Osteoblast (primary cell): ENCODE measurements around the gene ST6GALNAC3. TPM values are rescaled to one million over a fixed set of nuclear protein-coding genes. Genes with fewer than 3 reads are reported as not detected.

Experiments
- DNase-seq: peaks from one replicate; pipeline ENCODE4 v3.0.0; 2011; ENCODE audit warnings: low spot score, mixed read lengths; ENCODE audit not compliant: insufficient read length; ENCODE audit errors: missing footprints
- H2AFZ ChIP-seq: 2 replicates; pipeline ENCODE4 v1.6.0; 2011; ENCODE audit warnings: mild to moderate bottlenecking, low read length
- H3K27ac ChIP-seq: 2 replicates; pipeline ENCODE4 v1.5.1; 2011; ENCODE audit warnings: mild to moderate bottlenecking, low read depth, low read length, moderate library complexity
- H3K27me3 ChIP-seq: 2 replicates; pipeline ENCODE4 v1.6.0; 2012; ENCODE audit warnings: mild to moderate bottlenecking, control low read depth, inconsistent platforms, low read length, moderate library complexity; ENCODE audit not compliant: insufficient read depth
- H3K36me3 ChIP-seq: 2 replicates; pipeline ENCODE4 v1.5.1; 2011; ENCODE audit warnings: mild to moderate bottlenecking, low read length, control low read depth, moderate library complexity; ENCODE audit not compliant: insufficient read depth
- H3K4me1 ChIP-seq: 2 replicates; pipeline ENCODE4 v1.5.1; 2011; ENCODE audit warnings: mild to moderate bottlenecking, low read length, control low read depth, moderate library complexity; ENCODE audit not compliant: insufficient read depth
- H3K4me2 ChIP-seq: 2 replicates; pipeline ENCODE4 v1.6.0; 2011; ENCODE audit warnings: mild to moderate bottlenecking, low read length; ENCODE audit not compliant: insufficient read depth
- H3K4me3 ChIP-seq: fragments of 200-600 bp; sonication (generic); 3 replicates; pipeline ENCODE4 v1.5.1; 2012; ENCODE audit warnings: mild to moderate bottlenecking, low read length, inconsistent platforms; ENCODE audit not compliant: insufficient read depth
- H3K79me2 ChIP-seq: 2 replicates; pipeline ENCODE4 v1.6.0; 2012; ENCODE audit warnings: mild to moderate bottlenecking, low read length, control low read depth, inconsistent platforms; ENCODE audit not compliant: insufficient read depth
- H3K9me3 ChIP-seq: 2 replicates; pipeline ENCODE4 v1.5.1; 2011; ENCODE audit warnings: low read depth, low read length, control low read depth
- H4K20me1 ChIP-seq: 2 replicates; pipeline ENCODE4 v1.6.0; 2012; ENCODE audit warnings: mild to moderate bottlenecking, low read length, control low read depth; ENCODE audit not compliant: insufficient read depth
- CTCF ChIP-seq: IDR thresholded peaks from 2 replicates; pipeline ENCODE4 v1.5.1; 2011; ENCODE audit warnings: mild to moderate bottlenecking, low read depth, low read length, moderate library complexity; ENCODE audit errors: extremely low read depth
- total RNA-seq: library from RNA; depleted of rRNA; stranded (reverse); fragments of >200 nt; gene quantifications from 2 replicates; pipeline ENCODE4 v1.2.3, GENCODE V29; 2012

The ST6GALNAC3 gene
- total RNA-seq, 1 donor = not detected

- no peak for DNase-seq
- no peaks in the 10 kb centered on the region for H4K20me1 ChIP-seq
- TF ChIP-seq CTCF = no peak
Measured at GRCh38 chr1:76500116-76500515, 425.6 kb downstream of the ST6GALNAC3 start.

GRCh38 chr1:76501136-76501535, 426.6 kb downstream of the ST6GALNAC3 start:
- no peaks in the 10 kb centered on the region for H3K79me2 ChIP-seq
- H4K20me1 ChIP-seq = no peaks in the 10 kb centered on the region
- H3K4me3 ChIP-seq = no peak overlapping the region
- no peak overlapping the region for H3K4me2 ChIP-seq
- DNase-seq = no peak
- no peak for TF ChIP-seq CTCF
- H3K36me3 ChIP-seq = no peaks in the 10 kb centered on the region
- no peaks in the 10 kb centered on the region for H3K4me1 ChIP-seq
- peaks cover under 1% of the 10 kb centered on the region for H3K9me3 ChIP-seq
- no peak overlapping the region for H2AFZ ChIP-seq
- no peak overlapping the region for H3K27ac ChIP-seq
- no peaks in the 10 kb centered on the region for H3K27me3 ChIP-seq

More at GRCh38 chr1:76500116-76500515, 425.6 kb downstream of the ST6GALNAC3 start:
- no peak overlapping the region for H3K4me3 ChIP-seq
- no peak overlapping the region for H3K27ac ChIP-seq
- H3K36me3 ChIP-seq = no peaks in the 10 kb centered on the region
- H2AFZ ChIP-seq = no peak overlapping the region
- H3K4me1 ChIP-seq = no peaks in the 10 kb centered on the region
- H3K27me3 ChIP-seq = no peaks in the 10 kb centered on the region
- no peak overlapping the region for H3K4me2 ChIP-seq
- H3K79me2 ChIP-seq = no peaks in the 10 kb centered on the region
- no peaks in the 10 kb centered on the region for H3K9me3 ChIP-seq

GRCh38 chr1:76501586-76502219, 427.2 kb downstream of the ST6GALNAC3 start:
- Histone ChIP-seq H4K20me1 (no peaks in the 10 kb centered on the region), H3K27ac (no peak overlapping the region), H3K4me3 (no peak overlapping the region), H3K9me3 (peaks cover 2% of the 10 kb centered on the region), H3K27me3 (no peaks in the 10 kb centered on the region), H2AFZ (no peak overlapping the region), H3K4me2 (no peak overlapping the region), H3K36me3 (no peaks in the 10 kb centered on the region), H3K4me1 (no peaks in the 10 kb centered on the region), H3K79me2 (no peaks in the 10 kb centered on the region)
- TF ChIP-seq CTCF = no peak
- no peak for DNase-seq

- no peaks in the 10 kb centered on the region for H3K36me3 ChIP-seq
- no peak overlapping the region for H3K27ac ChIP-seq
- H4K20me1 ChIP-seq = no peaks in the 10 kb centered on the region
- TF ChIP-seq CTCF = no peak
- DNase-seq = no peak
- H3K9me3 ChIP-seq = peaks cover 2% of the 10 kb centered on the region
- H3K27me3 ChIP-seq = no peaks in the 10 kb centered on the region
- no peak overlapping the region for H3K4me2 ChIP-seq
- no peaks in the 10 kb centered on the region for H3K4me1 ChIP-seq
- no peaks in the 10 kb centered on the region for H3K79me2 ChIP-seq
- H2AFZ ChIP-seq = no peak overlapping the region
- H3K4me3 ChIP-seq = no peak overlapping the region
Measured at GRCh38 chr1:76503100-76503499, 428.6 kb downstream of the ST6GALNAC3 start.
